HG02571 (cell line): Measurements from ENCODE around the gene OOSP4A.
"Not testable (repeated sequence)": the region's sequence is repeated elsewhere in the genome, so short reads cannot be mapped to it uniquely, and the experiment has no call there.

Experiments
- ATAC-seq: cut with Tn5 transposase; IDR thresholded peaks from one replicate; pipeline ENCODE4 v1.9.1; 2021; ENCODE audit warnings: mild to moderate bottlenecking, moderate library complexity; ENCODE audit not compliant: unreplicated experiment

Gene OOSP4A

DNA sequence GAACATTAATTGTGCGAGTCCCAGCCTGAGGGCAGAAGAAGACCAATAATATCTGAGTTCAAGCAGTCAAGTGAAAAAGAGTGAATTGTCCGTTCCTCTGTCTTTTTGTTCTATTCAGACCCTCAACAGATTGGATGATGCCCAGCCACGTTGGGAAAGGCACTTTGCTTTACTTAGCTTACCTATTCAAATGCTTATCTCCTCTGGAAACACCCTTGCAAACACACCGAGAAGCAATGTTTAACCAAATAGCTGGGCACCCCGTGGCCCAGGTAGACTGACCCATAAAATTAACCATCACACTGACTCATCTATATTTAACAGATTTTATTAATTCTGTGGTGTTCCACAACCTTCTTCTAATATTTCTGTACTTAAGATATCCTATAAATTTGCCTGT is 9.3 kb downstream of the OOSP4A start:
- no peak for ATAC-seq

DNA sequence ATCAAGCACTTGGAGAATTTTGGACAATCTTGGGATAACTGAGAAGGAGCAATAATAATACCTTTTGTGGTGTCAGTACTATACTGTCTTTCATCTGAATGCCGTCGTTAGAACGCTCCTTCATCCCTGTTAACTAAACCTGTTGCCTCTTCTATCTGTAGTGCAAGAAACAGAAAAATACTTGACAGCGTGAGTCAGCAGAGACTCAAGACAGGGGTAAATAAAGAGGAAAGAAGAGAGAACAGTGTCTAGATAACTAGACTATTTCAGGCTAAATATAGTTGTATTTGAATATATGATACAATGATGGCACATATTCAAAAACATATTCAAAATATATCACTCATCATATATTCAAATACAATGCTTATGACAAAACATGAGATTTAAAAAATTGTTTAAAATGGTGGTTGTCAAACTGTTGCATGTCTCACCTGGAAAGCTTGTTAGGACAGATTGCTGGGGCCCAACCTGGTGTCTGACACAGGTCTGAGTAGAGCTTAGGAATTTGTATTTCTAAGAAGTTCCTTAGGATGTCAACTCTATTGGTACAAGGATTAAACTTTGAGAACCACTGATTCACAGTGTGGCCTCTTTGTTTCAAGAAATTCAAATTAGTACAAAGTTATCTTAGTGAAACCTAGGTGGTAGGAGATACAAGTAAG is 17.4 kb downstream of the OOSP4A start:
- no peak for ATAC-seq

DNA sequence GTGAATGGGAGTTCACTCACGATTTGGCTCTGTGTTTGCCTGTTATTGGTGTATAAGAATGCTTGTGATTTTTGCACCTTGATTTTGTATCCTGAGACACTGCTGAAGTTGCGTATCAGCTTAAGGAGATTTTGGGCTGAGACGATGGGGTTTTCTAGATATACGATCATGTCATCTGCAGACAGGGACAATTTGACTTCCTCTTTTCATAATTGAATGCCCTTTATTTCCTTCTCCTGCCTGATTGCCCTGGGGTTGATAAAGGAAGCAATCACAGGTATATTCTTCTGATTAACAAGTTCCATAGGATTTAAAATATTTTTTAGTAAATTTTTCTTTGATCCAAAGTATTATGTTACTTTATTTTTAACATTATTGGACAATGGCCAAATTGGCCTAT is 18.2 kb downstream of the OOSP4A start:
- not testable (repeated sequence) for ATAC-seq

DNA sequence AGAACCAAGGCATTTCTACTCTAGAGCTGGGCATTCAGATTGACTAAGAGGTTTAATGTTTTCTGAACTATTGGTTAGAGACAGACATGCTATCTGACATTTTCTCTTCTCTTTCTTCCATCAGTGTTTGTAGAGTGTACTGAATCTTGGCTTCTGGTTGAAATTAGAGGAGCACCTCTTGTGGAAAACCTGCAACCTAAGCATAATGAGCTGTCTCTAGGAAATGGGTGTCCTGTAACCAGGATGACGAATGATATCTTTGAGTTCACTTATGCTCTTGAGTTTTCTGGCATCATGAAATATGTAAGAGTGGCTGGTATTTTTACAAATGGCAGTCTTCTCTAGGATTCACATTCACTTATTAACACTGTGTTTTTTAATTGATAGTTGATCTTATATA is 19.4 kb downstream of the OOSP4A start:
- ATAC-seq = no peak

DNA sequence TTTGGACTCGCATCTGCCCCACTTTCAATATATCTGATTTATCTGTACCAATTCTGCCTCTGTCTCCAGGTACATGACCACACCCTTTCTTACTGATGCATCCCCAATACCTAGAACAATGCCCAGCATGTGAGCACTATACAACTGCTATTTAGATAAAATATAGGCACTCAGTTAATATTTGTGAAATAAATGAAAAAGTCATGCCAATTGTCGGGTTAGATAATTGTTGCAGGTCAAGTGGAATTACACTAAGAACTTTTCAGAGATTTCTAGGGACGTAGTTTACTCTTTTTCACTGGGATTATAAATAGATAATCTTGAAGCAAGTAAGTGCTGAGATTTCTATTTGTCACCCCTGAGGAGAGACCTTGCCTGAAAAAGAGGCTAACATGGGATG is 20.5 kb downstream of the OOSP4A start:
- ATAC-seq = no peak

DNA sequence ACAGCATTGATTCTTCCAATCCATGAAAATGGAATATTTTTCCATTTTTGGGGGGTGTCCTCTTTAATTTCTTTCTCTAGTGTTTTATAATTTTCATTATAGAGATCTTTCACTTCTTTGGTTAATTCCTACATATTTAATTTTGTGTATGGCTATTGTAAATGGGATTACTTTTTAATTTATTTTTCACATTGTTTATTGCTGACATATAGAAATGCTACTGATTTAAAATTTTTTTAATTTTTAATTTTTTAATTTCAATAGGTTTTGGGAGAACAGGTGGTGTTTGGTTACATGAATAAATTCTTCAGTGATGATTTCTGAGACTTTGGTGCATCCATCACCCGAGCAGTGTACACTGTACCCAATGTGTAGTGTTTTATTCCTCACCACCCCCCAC is 26.6 kb downstream of the OOSP4A start:
- ATAC-seq = no peak

DNA sequence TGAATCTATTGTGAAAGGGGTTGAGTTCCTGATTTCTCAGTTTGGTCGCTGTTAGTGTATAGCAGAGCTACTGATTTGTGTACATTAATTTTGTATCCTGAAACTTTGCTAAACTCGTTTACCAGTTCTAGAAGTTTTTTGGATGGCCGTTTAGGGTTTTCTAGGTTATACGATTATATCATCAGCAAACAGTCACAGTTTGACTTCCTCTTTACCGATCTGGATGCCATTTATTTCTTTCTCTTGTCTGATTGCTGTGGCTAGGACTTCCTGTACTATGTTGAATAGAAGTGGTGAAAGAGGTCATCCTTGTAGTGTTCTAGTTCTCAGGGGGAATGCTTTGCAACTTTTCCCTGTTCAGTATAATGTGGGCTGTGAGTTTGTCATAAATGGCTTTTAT is 28.6 kb downstream of the OOSP4A start:
- no peak for ATAC-seq

DNA sequence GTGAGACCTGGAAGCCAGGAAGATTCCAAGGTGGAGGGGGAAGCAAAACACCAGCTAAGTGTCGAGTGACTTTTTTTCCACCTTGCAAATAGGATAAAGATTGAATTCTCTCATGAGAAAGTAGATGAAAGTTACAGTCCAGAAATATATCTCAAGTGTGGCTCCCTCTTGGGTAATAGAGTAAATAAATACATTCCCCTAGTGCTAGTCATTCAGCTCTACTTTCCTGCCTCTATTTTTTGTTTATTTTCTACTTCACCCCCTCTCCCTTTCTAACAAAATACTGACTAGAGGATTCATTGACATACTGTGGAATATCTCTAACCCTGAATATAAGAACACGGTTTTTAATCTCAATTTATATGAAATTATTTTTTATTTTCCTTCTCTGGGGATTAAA is 34.0 kb downstream of the OOSP4A start:
- no peak for ATAC-seq

DNA sequence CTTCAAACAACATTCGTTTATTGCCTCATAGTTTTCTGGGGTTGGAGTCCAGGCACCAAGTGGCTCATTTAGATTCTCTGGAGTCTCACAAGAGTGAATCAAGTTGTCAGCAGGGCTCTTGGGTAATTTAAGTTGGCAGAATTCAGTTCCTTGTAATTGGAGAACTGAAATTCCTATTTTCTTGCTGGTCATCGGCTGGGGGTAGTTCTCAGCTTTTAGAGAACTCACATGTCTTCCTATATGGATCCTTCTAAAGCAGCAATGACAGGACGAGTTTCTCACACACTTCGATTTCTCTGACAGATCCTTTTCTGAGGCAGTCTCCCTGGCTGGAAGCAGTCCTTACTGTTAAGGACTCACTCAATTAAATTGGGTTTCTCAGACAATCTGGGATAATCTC is 35.9 kb downstream of the OOSP4A start:
- no peak for ATAC-seq

DNA sequence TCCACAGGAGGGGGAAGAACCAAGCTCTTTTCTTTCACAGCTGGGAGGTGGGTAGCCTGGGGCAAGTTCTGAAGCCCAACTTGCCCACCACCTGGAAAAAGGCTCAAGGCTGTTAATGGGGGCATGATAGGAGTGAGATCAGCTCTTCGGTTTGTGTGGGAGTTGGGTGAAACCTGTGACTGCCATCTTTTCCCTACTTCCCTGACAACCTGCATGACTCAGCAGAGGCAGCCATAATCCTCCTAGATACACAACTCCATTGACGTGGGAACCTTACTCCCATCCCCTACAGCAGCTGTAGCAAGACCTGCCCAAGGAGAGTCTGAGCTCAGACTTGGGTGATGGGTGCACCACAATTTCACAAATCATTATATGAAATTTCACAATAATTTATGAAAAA is 39.9 kb downstream of the OOSP4A start:
- no peak for ATAC-seq

DNA sequence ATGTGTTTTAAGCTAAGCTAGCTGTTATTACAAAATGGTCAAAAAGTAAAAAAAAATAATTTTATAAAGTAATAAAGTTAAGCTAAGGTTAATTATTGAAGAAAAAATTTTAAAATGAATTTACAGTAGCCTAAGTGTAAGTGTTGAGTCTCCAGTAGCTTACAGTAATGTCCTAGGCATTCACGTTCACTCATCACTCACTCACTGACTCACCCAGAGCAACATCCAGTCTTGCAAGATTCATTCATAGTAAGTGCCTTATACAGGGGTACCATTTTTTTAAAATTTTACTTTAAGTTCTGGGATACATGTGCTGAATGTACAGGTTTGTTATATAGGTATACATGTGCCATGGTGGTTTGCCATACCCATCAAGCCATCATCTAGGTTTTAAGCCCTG is 41.5 kb downstream of the OOSP4A start:
- ATAC-seq = no peak

DNA sequence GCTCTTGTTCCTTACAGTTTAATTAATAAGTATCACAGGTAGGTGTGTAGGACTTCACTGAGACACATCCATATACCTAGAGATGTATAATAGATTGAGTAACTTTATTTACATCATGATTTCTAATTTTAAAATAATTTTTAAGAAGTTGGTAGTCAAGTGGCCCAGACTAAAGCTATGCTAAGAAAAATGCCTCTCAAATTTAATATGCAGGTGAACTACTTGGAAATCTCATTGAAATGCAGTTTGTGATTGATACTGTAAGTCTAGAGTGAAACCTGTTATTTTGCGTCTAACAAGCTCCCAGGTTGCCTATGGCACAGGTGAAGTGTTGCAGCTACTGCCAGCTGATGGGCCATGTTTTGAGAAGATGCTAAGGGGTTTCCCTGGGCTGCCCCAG is 53.0 kb downstream of the OOSP4A start, which contains the start of gene OOSP4B:
TSS of gene OOSP4B (plus strand) at position 301 of the 400 bp plus-strand sequence.
- no peak for ATAC-seq

DNA sequence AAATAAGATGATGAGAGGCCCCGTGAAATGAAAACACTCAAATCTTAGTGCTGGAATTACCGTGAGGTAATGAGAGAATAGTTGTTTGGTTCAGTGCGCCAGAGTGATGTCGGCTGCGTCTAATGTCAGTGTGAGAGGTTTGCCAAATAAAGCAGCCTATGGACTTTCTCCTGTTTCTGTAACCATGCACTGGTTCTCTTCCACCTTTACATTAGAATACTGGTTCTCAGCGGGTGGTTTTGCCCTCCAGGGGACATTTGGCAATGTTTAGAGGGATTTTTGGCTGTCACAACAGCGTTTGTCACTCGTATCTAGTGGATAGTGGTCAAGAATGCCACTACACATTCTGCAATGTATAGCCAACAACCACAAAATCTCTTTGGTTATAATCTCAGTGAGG is 54.2 kb downstream of the OOSP4A start:
- ATAC-seq = no peak
